Measurements from ENCODE around the gene PTRHD1. TPM values are rescaled to one million over a fixed set of nuclear protein-coding genes. Genes with fewer than 3 reads are reported as not detected.

Gene PTRHD1
- total and polyA plus RNA-seq, 11 donors, result 12.6 to 37.1 (median 27.5) TPM

DNA sequence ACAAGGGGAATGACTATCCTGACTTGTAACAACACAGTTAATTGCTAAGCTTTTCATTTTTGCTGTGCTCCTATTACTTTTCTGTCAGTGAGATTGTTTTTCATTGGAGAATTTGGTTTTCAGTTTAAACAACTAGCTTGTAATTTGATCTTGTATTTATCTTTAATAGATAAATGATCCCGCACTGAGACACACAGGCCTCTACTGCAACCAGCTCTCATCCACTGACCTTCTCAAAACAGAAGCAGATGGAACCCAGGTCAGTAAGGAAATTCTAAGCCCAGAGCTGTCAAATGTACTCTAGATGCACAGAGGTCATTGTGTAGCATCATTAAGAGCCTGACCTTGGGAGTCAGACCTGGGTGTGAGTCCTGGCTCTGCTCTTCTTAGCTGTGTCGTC lies 30.7 kb downstream of the PTRHD1 start:
- no peaks in the 10 kb centered on the region for H3K9me3 ChIP-seq
- peaks cover 0 to 7% (median 0%) of the 10 kb centered on the region in 12 donors for H3K4me1 ChIP-seq
- peaks cover 3 to 91% (median 78%) of the 10 kb centered on the region in 9 donors for H3K36me3 ChIP-seq
- intact Hi-C loops (cut with DNase I), result no loop called here
- WGBS, 4 donors, result 59 to 71% (median 67%) methylated on average over 2 of the region's 2 CpGs
- no peak overlapping the region for H3K27ac ChIP-seq
- ATAC-seq, result no peak
- H3K4me3 ChIP-seq, result no peak overlapping the region
- TF ChIP-seq POLR2A (IDR thresholded peaks at IDR 0.05), result no peak
- TF ChIP-seq, protein P1, sequence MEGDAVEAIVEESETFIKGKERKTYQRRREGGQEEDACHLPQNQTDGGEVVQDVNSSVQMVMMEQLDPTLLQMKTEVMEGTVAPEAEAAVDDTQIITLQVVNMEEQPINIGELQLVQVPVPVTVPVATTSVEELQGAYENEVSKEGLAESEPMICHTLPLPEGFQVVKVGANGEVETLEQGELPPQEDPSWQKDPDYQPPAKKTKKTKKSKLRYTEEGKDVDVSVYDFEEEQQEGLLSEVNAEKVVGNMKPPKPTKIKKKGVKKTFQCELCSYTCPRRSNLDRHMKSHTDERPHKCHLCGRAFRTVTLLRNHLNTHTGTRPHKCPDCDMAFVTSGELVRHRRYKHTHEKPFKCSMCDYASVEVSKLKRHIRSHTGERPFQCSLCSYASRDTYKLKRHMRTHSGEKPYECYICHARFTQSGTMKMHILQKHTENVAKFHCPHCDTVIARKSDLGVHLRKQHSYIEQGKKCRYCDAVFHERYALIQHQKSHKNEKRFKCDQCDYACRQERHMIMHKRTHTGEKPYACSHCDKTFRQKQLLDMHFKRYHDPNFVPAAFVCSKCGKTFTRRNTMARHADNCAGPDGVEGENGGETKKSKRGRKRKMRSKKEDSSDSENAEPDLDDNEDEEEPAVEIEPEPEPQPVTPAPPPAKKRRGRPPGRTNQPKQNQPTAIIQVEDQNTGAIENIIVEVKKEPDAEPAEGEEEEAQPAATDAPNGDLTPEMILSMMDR (IDR thresholded peaks at IDR 0.05), result no peak
- no peak for DNase-seq
- H3K27me3 ChIP-seq, result no peaks in the 10 kb centered on the region

DNA sequence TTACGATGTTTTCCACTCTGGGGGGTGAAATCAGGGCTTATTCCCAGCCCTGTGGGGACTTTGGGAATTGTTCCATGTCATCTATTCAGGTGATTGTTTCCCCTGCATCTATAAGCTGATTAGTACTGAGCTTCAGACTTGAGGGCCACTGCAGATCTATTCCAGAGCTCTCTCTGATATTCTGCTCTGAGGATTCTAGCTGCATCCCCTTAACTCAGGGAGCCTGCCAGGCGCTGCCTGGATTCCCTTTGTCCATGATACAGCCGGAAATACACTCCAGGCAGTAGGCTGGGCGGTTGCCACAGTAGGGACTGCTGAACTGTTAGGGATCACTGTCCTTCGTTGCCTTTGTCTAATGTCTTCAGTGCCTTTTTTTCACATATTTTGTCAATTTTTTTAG lies 31.3 kb downstream of the PTRHD1 start:
- no peaks in the 10 kb centered on the region for H3K27me3 ChIP-seq
- ATAC-seq, result no peak
- no peak for DNase-seq
- peaks cover 3 to 94% (median 81%) of the 10 kb centered on the region in 9 donors for H3K36me3 ChIP-seq
- 73 to 91% (median 82%) methylated on average over 5 of the region's 5 CpGs for WGBS, 4 donors
- no peaks in the 10 kb centered on the region for H3K9me3 ChIP-seq
- no peak for TF ChIP-seq POLR2A (IDR thresholded peaks at IDR 0.05)
- intact Hi-C loops (cut with DNase I), result no loop called here
- peaks cover 0 to 5% (median 0%) of the 10 kb centered on the region in 12 donors for H3K4me1 ChIP-seq
- H3K27ac ChIP-seq, result no peak overlapping the region
- no peak overlapping the region for H3K4me3 ChIP-seq

DNA sequence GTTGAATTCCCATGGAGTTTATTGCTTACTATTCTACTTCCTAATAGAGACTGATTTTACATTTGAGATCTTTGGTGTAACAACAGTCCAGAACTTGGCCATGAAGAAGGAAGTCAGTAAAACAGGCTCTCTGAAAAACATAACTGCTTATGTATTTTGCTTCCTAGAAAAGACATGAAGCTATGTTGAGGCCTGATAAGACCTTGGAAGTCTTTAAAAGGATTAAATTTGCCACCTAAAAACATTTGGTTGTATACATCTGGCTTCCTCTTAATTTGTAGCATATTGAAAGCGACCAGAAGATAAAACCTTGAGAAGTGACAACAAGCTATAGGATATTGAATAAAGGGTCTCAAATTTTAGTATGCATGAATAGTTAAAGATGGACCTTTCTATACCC lies 36.4 kb downstream of the PTRHD1 start:
- intact Hi-C loops (cut with DNase I), result no loop called here
- WGBS, 4 donors, result 97 to 100% (median 98%) methylated on average over 1 of the region's 1 CpG
- Histone ChIP-seq H3K4me3 (no peak overlapping the region), H3K27ac (no peak overlapping the region), H3K36me3 (peaks cover 0 to 100% (median 91%) of the 10 kb centered on the region in 9 donors), H3K4me1 (no peaks in the 10 kb centered on the region), H3K27me3 (no peaks in the 10 kb centered on the region), H3K9me3 (no peaks in the 10 kb centered on the region)
- DNase-seq (no peak), ATAC-seq (no peak)
- TF ChIP-seq, protein P1 (IDR thresholded peaks at IDR 0.05), result no peak
- no peak for TF ChIP-seq POLR2A (IDR thresholded peaks at IDR 0.05)

DNA sequence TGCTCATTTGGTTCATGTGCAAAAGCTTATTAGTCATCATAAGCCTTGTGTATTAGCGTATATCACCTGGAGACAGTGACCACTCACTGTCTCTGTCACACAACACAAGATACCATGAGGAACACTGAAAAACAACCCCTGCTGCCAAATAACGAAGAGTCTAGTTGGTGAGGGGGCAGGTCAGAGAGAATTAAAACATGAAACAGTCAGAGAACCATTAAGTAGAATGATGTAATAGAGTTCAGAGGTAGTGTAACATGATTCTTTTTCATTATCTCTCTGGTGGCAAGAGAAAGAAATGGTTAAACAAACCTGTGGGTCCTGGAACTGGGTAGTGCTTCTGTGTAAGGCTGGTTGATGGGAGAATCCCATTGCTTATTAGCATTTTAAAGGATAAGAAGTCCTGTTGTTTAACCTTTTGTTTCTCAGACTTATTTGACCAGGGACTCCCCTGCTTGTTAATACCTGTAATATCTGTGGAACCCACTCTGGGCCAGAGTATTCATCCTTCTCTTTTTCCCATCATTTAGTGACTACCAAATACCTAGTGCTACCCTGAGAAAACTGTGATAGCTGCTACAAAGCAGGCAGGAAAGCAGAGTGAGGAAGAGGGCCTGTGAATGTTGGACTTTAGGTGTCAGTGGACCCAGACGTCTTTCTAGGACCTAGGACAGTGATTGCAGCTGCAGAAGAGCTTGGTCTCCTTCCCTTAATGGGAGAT lies 38.0 kb downstream of the PTRHD1 start:
- peaks cover 0 to 94% (median 77%) of the 10 kb centered on the region in 9 donors for H3K36me3 ChIP-seq

More for the DNA sequence above, 38.0 kb downstream of the PTRHD1 start:
- no peak for ATAC-seq
- Histone ChIP-seq H3K4me3 (no peak overlapping the region), H3K27ac (no peak overlapping the region), H3K27me3 (no peaks in the 10 kb centered on the region), H3K9me3 (no peaks in the 10 kb centered on the region), H3K4me1 (no peaks in the 10 kb centered on the region)
- WGBS, 4 donors, result 86 to 90% (median 88%) methylated on average over 3 of the region's 3 CpGs
- DNase-seq, result no peak
- intact Hi-C loops (cut with DNase I), result loop anchor here in 1 of 10 donors (5.0 kb wide), 1 partner anchor 533 kb away; no protein-coding TSS in a partner anchor
- TF ChIP-seq, protein P1 (IDR thresholded peaks at IDR 0.05), result no peak
- no peak for TF ChIP-seq POLR2A (IDR thresholded peaks at IDR 0.05)
